SK-N-SH treated with all-trans-retinoic acid at 6 μM for 48 hours (cell line): ENCODE data around the gene CASS4.

Experiments used
- ATAC-seq: fragments of 200-7000 bp; cut with Tn5 transposase; 3 replicates; pipeline ENCODE4 v1.9.1; 2020; ENCODE audit warnings: mild to moderate bottlenecking, moderate library complexity
- ARNTL ChIP-seq: fragments of 450-650 bp; formaldehyde crosslinking; IDR thresholded peaks from 2 replicates; pipeline ENCODE4 v1.5.0; 2020; ENCODE audit warnings: low read depth, mild to moderate bottlenecking, moderate library complexity, borderline replicate concordance
- BACH2 ChIP-seq: fragments of 250-450 bp; sonication (Bioruptor Pico); IDR thresholded peaks from 2 replicates; pipeline ENCODE4 v1.9.0; 2021; ENCODE audit warnings: mild to moderate bottlenecking, borderline replicate concordance
- CREB5 ChIP-seq: fragments of 250-450 bp; sonication (Bioruptor Pico); IDR thresholded peaks from 2 replicates; pipeline ENCODE4 v1.5.1; 2020; ENCODE audit warnings: low read depth, mild to moderate bottlenecking, moderate library complexity
- CSDC2 ChIP-seq: fragments of 250-450 bp; sonication (Bioruptor Pico); IDR thresholded peaks from 2 replicates; pipeline ENCODE4 v1.5.0; 2020; ENCODE audit warnings: mild to moderate bottlenecking, moderate library complexity
- ESRRG ChIP-seq: fragments of 250-450 bp; sonication (Bioruptor Pico); IDR thresholded peaks from 2 replicates; pipeline ENCODE4 v1.6.1; 2021; ENCODE audit warnings: mild to moderate bottlenecking
- GLIS3 ChIP-seq: fragments of 250-450 bp; sonication (Bioruptor Pico); IDR thresholded peaks from 2 replicates; pipeline ENCODE4 v1.5.0; 2020; ENCODE audit warnings: mild to moderate bottlenecking, moderate library complexity
- ISL1 ChIP-seq: fragments of 250-450 bp; sonication (Bioruptor Pico); IDR thresholded peaks from 2 replicates; pipeline ENCODE4 v2.1.2; 2022; ENCODE audit warnings: mild to moderate bottlenecking, moderate library complexity
- OSR1 ChIP-seq: fragments of 250-450 bp; sonication (Bioruptor Pico); IDR thresholded peaks from 2 replicates; pipeline ENCODE4 v1.8.0; 2022; ENCODE audit warnings: moderate library complexity, mild to moderate bottlenecking, inconsistent platforms
- PPARA ChIP-seq: fragments of 250-450 bp; sonication (Bioruptor Pico); IDR thresholded peaks from 2 replicates; pipeline ENCODE4 v1.5.0; 2020; ENCODE audit warnings: mild to moderate bottlenecking, borderline replicate concordance
- RARB ChIP-seq: fragments of 250-450 bp; sonication (Bioruptor Pico); IDR thresholded peaks from 2 replicates; pipeline ENCODE4 v1.8.0; 2021; ENCODE audit warnings: mild to moderate bottlenecking, moderate library complexity
- SNAI2 ChIP-seq: fragments of 250-450 bp; sonication (Bioruptor Pico); IDR thresholded peaks from 2 replicates; pipeline ENCODE4 v1.5.0; 2020; ENCODE audit warnings: mild to moderate bottlenecking, moderate library complexity
- ZC3H10 ChIP-seq: fragments of 250-450 bp; sonication (Bioruptor Pico); IDR thresholded peaks from 2 replicates; pipeline ENCODE4 v1.5.1; 2021; ENCODE audit warnings: mild to moderate bottlenecking, moderate library complexity
- ZFP3 ChIP-seq: fragments of 250-450 bp; sonication (Bioruptor Pico); IDR thresholded peaks from 2 replicates; pipeline ENCODE4 v1.5.0; 2020; ENCODE audit warnings: mild to moderate bottlenecking, moderate library complexity
- ZFP30 ChIP-seq: fragments of 450-650 bp; formaldehyde crosslinking; IDR thresholded peaks from 2 replicates; pipeline ENCODE4 v1.5.0; 2022; ENCODE audit warnings: mild to moderate bottlenecking, moderate library complexity
- ZNF565 ChIP-seq: fragments of 450-650 bp; formaldehyde crosslinking; conservative IDR thresholded peaks from 2 replicates; pipeline ENCODE4 v1.5.0; 2020; ENCODE audit warnings: low read depth, mild to moderate bottlenecking, moderate library complexity
- ZNF70 ChIP-seq: fragments of 450-650 bp; formaldehyde crosslinking; IDR thresholded peaks from 2 replicates; pipeline ENCODE4 v1.5.0; 2020; ENCODE audit warnings: mild to moderate bottlenecking, moderate library complexity
- ZNF8 ChIP-seq: fragments of 450-650 bp; formaldehyde crosslinking; IDR thresholded peaks from 2 replicates; pipeline ENCODE4 v1.5.0; 2020; ENCODE audit warnings: mild to moderate bottlenecking, moderate library complexity
- TF ChIP-seq, protein P1 (sequence below): fragments of 250-450 bp; sonication (Bioruptor Pico); IDR thresholded peaks from 2 replicates; pipeline ENCODE4 v1.5.0; 2020; ENCODE audit warnings: mild to moderate bottlenecking, moderate library complexity
- TF ChIP-seq, protein P2 (sequence below): fragments of 250-450 bp; sonication (Bioruptor Pico); IDR thresholded peaks from 2 replicates; pipeline ENCODE4 v1.8.0; 2020; ENCODE audit warnings: mild to moderate bottlenecking, moderate library complexity, borderline replicate concordance

CASS4 gene

GRCh38 chr20:56420940-56421688, 9.1 kb downstream of the CASS4 start (continued):
- TF ChIP-seq, protein P1, sequence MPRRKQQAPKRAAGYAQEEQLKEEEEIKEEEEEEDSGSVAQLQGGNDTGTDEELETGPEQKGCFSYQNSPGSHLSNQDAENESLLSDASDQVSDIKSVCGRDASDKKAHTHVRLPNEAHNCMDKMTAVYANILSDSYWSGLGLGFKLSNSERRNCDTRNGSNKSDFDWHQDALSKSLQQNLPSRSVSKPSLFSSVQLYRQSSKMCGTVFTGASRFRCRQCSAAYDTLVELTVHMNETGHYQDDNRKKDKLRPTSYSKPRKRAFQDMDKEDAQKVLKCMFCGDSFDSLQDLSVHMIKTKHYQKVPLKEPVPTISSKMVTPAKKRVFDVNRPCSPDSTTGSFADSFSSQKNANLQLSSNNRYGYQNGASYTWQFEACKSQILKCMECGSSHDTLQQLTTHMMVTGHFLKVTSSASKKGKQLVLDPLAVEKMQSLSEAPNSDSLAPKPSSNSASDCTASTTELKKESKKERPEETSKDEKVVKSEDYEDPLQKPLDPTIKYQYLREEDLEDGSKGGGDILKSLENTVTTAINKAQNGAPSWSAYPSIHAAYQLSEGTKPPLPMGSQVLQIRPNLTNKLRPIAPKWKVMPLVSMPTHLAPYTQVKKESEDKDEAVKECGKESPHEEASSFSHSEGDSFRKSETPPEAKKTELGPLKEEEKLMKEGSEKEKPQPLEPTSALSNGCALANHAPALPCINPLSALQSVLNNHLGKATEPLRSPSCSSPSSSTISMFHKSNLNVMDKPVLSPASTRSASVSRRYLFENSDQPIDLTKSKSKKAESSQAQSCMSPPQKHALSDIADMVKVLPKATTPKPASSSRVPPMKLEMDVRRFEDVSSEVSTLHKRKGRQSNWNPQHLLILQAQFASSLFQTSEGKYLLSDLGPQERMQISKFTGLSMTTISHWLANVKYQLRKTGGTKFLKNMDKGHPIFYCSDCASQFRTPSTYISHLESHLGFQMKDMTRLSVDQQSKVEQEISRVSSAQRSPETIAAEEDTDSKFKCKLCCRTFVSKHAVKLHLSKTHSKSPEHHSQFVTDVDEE, result no peak
- TF ChIP-seq ARNTL (no peak), ZC3H10 (no peak)

GRCh38 chr20:56422076-56422823, 10.2 kb downstream of the CASS4 start:
- TF ChIP-seq CSDC2 (CRISPR knock-in tag) (no peak), OSR1 (CRISPR knock-in tag) (no peak), ARNTL (no peak), ZNF565 (no peak), PPARA (CRISPR knock-in tag) (no peak), ZNF70 (CRISPR knock-in tag) (no peak), ZFP3 (CRISPR knock-in tag) (no peak), GLIS3 (CRISPR knock-in tag) (no peak), CREB5 (CRISPR knock-in tag) (no peak), RARB (no peak)
- TF ChIP-seq, protein P1, result no peak
- peak; percentile 82 for ATAC-seq

- TF ChIP-seq ISL1 (CRISPR knock-in tag), result no peak
- no peak for TF ChIP-seq OSR1 (CRISPR knock-in tag)
- no peak for TF ChIP-seq PPARA (CRISPR knock-in tag)
- TF ChIP-seq GLIS3 (CRISPR knock-in tag), result no peak
- no peak for TF ChIP-seq CSDC2 (CRISPR knock-in tag)
- no peak for TF ChIP-seq ZNF70 (CRISPR knock-in tag)
- TF ChIP-seq ZNF8, result no peak
- TF ChIP-seq, protein P2, sequence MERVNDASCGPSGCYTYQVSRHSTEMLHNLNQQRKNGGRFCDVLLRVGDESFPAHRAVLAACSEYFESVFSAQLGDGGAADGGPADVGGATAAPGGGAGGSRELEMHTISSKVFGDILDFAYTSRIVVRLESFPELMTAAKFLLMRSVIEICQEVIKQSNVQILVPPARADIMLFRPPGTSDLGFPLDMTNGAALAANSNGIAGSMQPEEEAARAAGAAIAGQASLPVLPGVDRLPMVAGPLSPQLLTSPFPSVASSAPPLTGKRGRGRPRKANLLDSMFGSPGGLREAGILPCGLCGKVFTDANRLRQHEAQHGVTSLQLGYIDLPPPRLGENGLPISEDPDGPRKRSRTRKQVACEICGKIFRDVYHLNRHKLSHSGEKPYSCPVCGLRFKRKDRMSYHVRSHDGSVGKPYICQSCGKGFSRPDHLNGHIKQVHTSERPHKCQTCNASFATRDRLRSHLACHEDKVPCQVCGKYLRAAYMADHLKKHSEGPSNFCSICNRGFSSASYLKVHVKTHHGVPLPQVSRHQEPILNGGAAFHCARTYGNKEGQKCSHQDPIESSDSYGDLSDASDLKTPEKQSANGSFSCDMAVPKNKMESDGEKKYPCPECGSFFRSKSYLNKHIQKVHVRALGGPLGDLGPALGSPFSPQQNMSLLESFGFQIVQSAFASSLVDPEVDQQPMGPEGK, result no peak
- no peak for TF ChIP-seq ZFP30 (CRISPR knock-in tag)
- TF ChIP-seq BACH2 (CRISPR knock-in tag), result no peak
- no peak for TF ChIP-seq RARB
- no peak for TF ChIP-seq SNAI2 (CRISPR knock-in tag)
- TF ChIP-seq CREB5 (CRISPR knock-in tag), result no peak
- TF ChIP-seq ESRRG (CRISPR knock-in tag), result no peak
- no peak for TF ChIP-seq ZFP3 (CRISPR knock-in tag)
- TF ChIP-seq, protein P1, result no peak
- TF ChIP-seq, all 23 proteins: peak for 0
- ATAC-seq, result no peak
Observed at GRCh38 chr20:56422824-56423189, 10.7 kb downstream of the CASS4 start.
